ENCODE results near the gene CD300C. TPM values are rescaled to one million over a fixed set of nuclear protein-coding genes. Genes with fewer than 3 reads are reported as not detected.
A peak's percentile ranks its signal among the peaks of the same experiment; 100 is the strongest.

Gene CD300C
- total RNA-seq: 1 to 10 TPM in 1 of 2 donors, under 1 TPM in 1; 0.35 to 1.1 TPM

DNA sequence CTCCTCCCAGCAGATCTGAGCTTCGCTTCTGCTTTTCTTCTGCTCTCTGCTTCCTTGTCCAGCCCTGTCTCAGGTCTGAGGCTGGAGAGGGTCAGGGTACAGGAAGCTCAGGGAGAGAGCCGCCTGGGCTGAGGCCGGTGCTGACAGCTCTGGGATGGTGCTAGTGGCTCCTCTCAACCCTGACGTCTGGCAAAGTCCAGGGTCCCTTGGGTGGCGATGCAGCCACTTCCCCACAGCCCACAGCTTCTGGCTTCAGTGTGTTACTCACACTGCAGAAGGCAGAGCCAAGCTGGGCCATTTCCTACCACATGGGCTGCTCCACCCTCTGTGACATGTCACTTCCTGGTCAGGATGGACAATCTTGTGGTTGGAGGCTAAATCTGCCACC lies at the start of gene CD300C:
CD300C (minus strand) TSS at position 273 of the 388 bp plus-strand sequence. CDS start 333 bp downstream, outside the sequence.
- peak; percentile 25 for DNase-seq
- TF ChIP-seq, protein P1, sequence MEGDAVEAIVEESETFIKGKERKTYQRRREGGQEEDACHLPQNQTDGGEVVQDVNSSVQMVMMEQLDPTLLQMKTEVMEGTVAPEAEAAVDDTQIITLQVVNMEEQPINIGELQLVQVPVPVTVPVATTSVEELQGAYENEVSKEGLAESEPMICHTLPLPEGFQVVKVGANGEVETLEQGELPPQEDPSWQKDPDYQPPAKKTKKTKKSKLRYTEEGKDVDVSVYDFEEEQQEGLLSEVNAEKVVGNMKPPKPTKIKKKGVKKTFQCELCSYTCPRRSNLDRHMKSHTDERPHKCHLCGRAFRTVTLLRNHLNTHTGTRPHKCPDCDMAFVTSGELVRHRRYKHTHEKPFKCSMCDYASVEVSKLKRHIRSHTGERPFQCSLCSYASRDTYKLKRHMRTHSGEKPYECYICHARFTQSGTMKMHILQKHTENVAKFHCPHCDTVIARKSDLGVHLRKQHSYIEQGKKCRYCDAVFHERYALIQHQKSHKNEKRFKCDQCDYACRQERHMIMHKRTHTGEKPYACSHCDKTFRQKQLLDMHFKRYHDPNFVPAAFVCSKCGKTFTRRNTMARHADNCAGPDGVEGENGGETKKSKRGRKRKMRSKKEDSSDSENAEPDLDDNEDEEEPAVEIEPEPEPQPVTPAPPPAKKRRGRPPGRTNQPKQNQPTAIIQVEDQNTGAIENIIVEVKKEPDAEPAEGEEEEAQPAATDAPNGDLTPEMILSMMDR (IDR thresholded peaks at IDR 0.05): no peak
- H3K4me3 ChIP-seq: no peak within 1 kb of the TSS

DNA sequence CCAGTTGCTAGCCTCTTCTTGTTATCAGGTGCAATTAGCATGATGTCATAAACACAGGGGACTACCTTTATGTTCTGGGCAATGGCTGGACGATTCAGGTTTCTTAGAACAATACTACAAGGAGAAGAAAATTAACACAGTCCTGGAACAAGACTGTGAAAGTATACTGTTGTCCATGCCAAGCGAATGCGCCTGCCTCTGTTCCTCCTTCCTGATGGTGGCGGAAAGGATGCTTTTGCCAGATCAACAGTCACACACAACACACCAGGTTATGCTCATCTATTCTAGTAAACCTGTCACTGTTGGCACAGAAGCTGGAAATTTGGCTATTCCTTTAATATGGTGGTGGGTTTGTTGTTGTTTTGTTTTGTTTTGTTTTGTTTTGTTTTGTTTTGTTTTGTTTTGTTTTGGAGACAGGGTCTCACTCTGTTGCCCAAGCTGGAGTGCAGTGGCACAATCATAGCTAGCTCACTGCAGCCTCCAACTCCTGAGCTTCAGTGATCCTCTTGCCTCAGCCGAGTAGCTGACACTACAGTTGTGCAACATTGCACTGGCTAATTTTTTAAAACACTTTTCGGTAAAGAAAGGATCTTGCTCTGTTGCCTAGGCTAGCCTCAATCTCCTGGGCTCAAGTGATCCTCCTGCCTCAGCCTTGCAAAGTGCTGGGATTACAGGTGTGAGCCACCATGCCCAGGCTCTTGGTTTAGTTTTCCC lies 49.3 kb upstream of the CD300C start:
- Histone ChIP-seq H3K27me3 (no peaks in the 10 kb centered on the region), H3K4me1 (no peaks in the 10 kb centered on the region), H3K9ac (ENCODE audit: low read depth in 2 of 2, low read length in 2 of 2) (no peak overlapping the region), H3K4me3 (no peak overlapping the region), H3K9me3 (no peaks in the 10 kb centered on the region), H3K27ac (no peak overlapping the region), H3K36me3 (no peaks in the 10 kb centered on the region)
- TF ChIP-seq, protein P1 (IDR thresholded peaks at IDR 0.05): no peak
- intact Hi-C loops (cut with DNase I): no loop called here
- no peak for DNase-seq

More for the DNA sequence above, at the start of gene CD300C:
- Histone ChIP-seq H3K36me3 (no peaks in the 10 kb centered on the region), H3K27me3 (no peaks in the 10 kb centered on the region), H3K9ac (ENCODE audit: low read depth in 2 of 2, low read length in 2 of 2) (no peak within 1 kb of the TSS), H3K27ac (no peak within 1 kb of the TSS), H3K9me3 (no peaks in the 10 kb centered on the region), H3K4me1 (no peaks in the 10 kb centered on the region)
- intact Hi-C loops (cut with DNase I): loop anchor here (5.0 kb wide), 1 partner anchor 56 kb away; no protein-coding TSS in a partner anchor

DNA sequence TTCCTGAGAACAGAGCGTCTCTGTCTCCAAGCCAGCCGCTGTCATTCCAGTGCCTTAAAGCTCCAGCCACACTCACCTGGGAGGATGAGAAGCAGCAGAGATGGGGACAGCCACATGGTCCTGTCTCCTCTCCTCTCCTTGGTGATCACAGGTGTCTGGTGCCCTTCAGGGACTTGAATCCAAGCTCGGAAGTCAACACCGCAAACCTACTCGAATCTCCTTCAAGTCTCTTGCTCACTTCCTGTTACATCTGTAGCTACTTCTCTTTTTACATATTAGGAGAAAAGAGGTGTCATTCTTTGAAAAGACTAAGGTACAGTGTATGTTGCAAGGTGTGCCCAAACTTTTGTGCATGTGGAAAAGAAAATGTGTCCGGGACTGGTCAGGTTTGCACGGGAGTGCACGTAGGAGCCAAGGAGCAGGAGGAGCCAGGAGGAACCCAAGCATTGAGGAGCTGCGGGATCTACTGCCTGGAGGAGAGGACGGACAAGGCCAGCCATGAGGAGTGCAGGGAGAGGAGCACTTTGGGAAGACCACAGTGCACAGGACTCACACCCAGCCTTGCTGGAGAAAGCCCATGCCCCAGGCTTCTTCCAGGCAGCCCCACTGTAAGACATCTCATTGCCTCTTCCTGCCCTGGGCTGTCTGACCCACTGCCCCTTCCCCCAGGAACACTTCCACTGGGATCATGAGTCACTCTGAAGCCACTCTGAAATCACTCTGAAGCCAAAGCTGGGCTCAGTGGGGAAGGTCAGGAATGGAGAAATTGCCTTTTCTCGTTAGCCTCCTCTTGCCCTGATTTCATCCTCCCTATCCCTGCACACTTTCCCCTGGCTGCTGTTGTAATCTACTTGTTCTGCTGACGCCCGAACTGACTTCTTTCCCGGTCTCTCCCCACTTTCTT lies 46.4 kb upstream of the CD300C start, which contains the start of gene CD300LD:
CD300LD (minus strand) TSS at position 197 of the 904 bp plus-strand sequence; CDS start at position 116, 81 bp downstream.
- no peak within 1 kb of the TSS for H3K9ac ChIP-seq (ENCODE audit: low read depth in 2 of 2, low read length in 2 of 2)
- intact Hi-C loops (cut with DNase I): no loop called here
- H3K4me1 ChIP-seq: no peaks in the 10 kb centered on the region
- no peak for DNase-seq
- no peaks in the 10 kb centered on the region for H3K9me3 ChIP-seq
- no peak within 1 kb of the TSS for H3K4me3 ChIP-seq
- H3K27me3 ChIP-seq: no peaks in the 10 kb centered on the region
- no peak within 1 kb of the TSS for H3K27ac ChIP-seq
- H3K36me3 ChIP-seq: no peaks in the 10 kb centered on the region
- TF ChIP-seq, protein P1 (IDR thresholded peaks at IDR 0.05): no peak

DNA sequence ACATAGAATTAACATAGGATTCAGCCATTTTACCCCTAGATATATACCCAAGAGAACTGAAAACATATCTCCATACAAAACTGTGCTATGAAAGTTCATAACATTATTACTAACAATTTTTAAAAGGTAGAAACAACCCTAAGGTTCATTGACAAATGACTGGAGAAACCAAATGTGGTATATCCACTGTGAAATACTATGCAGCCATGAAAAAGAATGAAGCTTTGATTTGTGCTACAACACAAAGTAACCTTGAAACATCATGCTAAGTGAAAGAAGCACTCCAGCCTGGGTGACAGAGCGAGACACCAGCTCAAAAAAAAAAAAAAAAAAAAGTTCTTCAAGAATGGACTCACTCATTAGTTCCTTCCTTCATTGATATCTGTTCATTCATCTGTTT lies 45.6 kb upstream of the CD300C start:
- Histone ChIP-seq H3K27me3 (no peaks in the 10 kb centered on the region), H3K27ac (no peak overlapping the region), H3K9me3 (no peaks in the 10 kb centered on the region), H3K4me1 (no peaks in the 10 kb centered on the region), H3K9ac (ENCODE audit: low read depth in 2 of 2, low read length in 2 of 2) (no peak overlapping the region), H3K4me3 (no peak overlapping the region), H3K36me3 (no peaks in the 10 kb centered on the region)
- TF ChIP-seq, protein P1 (IDR thresholded peaks at IDR 0.05): no peak
- no peak for DNase-seq
- intact Hi-C loops (cut with DNase I): no loop called here

DNA sequence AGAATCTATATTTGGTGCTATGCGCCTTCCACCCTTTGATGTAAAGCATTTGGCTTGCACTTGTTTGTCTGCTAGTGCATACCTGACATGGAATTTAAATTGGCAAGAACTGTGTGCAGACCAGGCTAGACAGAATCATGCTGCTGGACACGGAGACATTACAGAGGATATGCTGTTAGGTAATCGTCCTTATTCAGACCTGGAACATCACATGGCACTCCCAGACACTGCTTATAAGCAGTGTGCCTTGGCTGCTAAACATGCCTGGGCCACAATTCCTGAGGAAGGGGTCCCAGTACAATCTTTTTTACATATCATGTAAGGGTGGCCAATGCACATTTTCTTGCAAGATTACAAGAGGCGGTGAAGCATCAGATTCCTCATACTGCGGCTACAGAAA lies 39.8 kb upstream of the CD300C start:
- intact Hi-C loops (cut with DNase I): no loop called here
- Histone ChIP-seq H3K4me1 (no peaks in the 10 kb centered on the region), H3K27me3 (no peaks in the 10 kb centered on the region), H3K9me3 (no peaks in the 10 kb centered on the region), H3K27ac (no peak overlapping the region), H3K4me3 (no peak overlapping the region), H3K36me3 (no peaks in the 10 kb centered on the region), H3K9ac (ENCODE audit: low read depth in 2 of 2, low read length in 2 of 2) (no peak overlapping the region)
- no peak for DNase-seq
- TF ChIP-seq, protein P1 (IDR thresholded peaks at IDR 0.05): no peak
